ENCODE data around the gene CDIPT. TPM values are rescaled to one million over a fixed set of nuclear protein-coding genes. Genes with fewer than 3 reads are reported as not detected.

The CDIPT gene
- total and polyA plus RNA-seq, 2 of the 13 experiments (the other 11 are each of a cell fraction or from before 2014, with no cell fraction given): 54.9 to 97.5 TPM

DNA sequence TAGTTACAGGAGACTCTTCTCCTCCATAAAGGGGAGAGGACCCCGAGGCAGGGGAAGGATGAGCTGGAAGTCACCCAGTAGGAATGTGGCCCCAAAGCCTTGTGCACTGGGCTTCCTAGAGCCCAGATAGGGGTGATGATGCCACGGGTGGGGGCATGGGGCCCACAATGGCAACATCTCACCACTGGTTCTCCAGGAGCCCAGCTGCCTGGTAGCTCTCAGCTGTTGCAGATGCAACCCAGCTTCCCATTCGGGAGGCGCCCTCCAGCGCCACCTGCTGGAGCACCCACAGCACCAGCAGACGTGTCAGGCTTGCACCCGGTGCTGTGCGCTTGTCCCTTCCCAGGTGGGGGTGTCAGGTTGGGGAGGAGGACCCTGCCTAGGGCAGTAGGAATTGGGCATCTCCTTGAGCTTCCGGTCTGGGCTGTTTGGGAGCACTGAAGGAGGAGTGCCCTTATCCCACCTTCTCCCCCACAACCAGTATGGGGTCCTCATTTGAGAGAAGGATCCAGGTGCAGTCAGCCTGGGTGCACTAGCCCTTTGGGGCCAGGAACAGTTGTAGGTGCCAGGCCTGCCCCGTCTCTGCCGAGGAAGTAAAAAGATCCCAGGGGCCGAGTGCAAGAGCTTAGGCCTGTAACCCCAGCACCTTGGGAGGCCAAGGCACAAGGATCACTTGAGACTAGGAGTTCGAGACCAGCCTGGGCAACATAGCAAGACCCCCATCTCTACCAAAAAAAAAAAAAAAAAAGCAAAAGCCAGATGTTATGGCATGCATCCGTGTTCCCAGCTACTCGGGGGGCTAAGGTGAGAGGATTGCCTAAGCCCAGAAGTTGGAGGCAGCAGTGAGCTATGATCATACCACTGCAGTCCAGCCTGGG lies 14.4 kb downstream of the CDIPT start:
- 50% methylated on average over 11 of the region's 15 CpGs for WGBS (ENCODE audit: low lambda C conversion rate)
- ATAC-seq: peak; percentile 90
- no peak for TF ChIP-seq POLR2AphosphoS5 (IDR thresholded peaks at IDR 0.05; ENCODE audit: low read depth, low read length)
- no peak for TF ChIP-seq CBX2 (IDR thresholded peaks at IDR 0.05; ENCODE audit: low read depth, low read length)
- TF ChIP-seq CBX2 (CRISPR knock-in tag; IDR thresholded peaks at IDR 0.05; ENCODE audit: low read depth): no peak
- TF ChIP-seq PRMT3 (CRISPR knock-in tag; IDR thresholded peaks at IDR 0.05; ENCODE audit: borderline replicate concordance, low read depth): no peak
- no peak for TF ChIP-seq PRDM4 (CRISPR knock-in tag; IDR thresholded peaks at IDR 0.05; ENCODE audit: borderline replicate concordance)
- no peak for TF ChIP-seq FLYWCH1 (CRISPR knock-in tag; IDR thresholded peaks at IDR 0.05)
- 0 out of 2 replicates have a peak, but pooled peaks have one; percentile 47 for TF ChIP-seq ZNF550 (CRISPR knock-in tag; IDR thresholded peaks at IDR 0.05; ENCODE audit: borderline replicate concordance)
- TF ChIP-seq GABPB1 (CRISPR knock-in tag; IDR thresholded peaks at IDR 0.05): peak; percentile 48; the same call in 1 of the 2 replicates
- TF ChIP-seq, protein P1, sequence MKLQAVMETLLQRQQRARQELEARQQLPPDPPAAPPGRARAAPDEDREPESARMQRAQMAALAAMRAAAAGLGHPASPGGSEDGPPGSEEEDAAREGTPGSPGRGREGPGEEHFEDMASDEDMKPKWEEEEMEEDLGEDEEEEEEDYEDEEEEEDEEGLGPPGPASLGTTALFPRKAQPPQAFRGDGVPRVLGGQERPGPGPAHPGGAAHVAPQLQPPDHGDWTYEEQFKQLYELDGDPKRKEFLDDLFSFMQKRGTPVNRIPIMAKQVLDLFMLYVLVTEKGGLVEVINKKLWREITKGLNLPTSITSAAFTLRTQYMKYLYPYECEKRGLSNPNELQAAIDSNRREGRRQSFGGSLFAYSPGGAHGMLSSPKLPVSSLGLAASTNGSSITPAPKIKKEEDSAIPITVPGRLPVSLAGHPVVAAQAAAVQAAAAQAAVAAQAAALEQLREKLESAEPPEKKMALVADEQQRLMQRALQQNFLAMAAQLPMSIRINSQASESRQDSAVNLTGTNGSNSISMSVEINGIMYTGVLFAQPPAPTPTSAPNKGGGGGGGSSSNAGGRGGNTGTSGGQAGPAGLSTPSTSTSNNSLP (IDR thresholded peaks at IDR 0.05; ENCODE audit: low read depth, low read length): no peak
- TF ChIP-seq, protein P2, sequence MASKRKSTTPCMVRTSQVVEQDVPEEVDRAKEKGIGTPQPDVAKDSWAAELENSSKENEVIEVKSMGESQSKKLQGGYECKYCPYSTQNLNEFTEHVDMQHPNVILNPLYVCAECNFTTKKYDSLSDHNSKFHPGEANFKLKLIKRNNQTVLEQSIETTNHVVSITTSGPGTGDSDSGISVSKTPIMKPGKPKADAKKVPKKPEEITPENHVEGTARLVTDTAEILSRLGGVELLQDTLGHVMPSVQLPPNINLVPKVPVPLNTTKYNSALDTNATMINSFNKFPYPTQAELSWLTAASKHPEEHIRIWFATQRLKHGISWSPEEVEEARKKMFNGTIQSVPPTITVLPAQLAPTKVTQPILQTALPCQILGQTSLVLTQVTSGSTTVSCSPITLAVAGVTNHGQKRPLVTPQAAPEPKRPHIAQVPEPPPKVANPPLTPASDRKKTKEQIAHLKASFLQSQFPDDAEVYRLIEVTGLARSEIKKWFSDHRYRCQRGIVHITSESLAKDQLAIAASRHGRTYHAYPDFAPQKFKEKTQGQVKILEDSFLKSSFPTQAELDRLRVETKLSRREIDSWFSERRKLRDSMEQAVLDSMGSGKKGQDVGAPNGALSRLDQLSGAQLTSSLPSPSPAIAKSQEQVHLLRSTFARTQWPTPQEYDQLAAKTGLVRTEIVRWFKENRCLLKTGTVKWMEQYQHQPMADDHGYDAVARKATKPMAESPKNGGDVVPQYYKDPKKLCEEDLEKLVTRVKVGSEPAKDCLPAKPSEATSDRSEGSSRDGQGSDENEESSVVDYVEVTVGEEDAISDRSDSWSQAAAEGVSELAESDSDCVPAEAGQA (IDR thresholded peaks at IDR 0.05; ENCODE audit: low read depth): no peak
- TF ChIP-seq, protein P2 (CRISPR knock-in tag; IDR thresholded peaks at IDR 0.05; ENCODE audit: borderline replicate concordance): no peak

More for the DNA sequence above, 14.4 kb downstream of the CDIPT start:
- Histone ChIP-seq H3K36me3 (replicated peaks in 1 of 2; ENCODE audit: control insufficient read depth in 1 of 2, insufficient read depth in 2 of 2, low read length in 2 of 2) (peaks cover 3% of the 10 kb centered on the region in 2 experiments; a peak in 1 of 5 replicates), H2AFZ (ENCODE audit: low read length) (no peak overlapping the region), H4K20me1 (ENCODE audit: insufficient read depth, low read length) (no peaks in the 10 kb centered on the region), H3K4me2 (ENCODE audit: low read depth, low read length) (no peak overlapping the region), H3K4me3 (replicated peaks in 1 of 3; ENCODE audit: insufficient read depth in 1 of 3, low read depth in 2 of 3, low read length in 3 of 3) (no peak overlapping the region), H3K4me1 (ENCODE audit: insufficient read depth, low read length) (no peaks in the 10 kb centered on the region), H3K79me2 (ENCODE audit: insufficient read depth, low read length) (no peaks in the 10 kb centered on the region), H3K27me3 (ENCODE audit: control insufficient read depth in 1 of 2, insufficient read depth in 2 of 2, low read length in 2 of 2) (no peaks in the 10 kb centered on the region), H3K9me3 (ENCODE audit: low read length) (no peaks in the 10 kb centered on the region), H3K9ac (ENCODE audit: insufficient read depth, low read depth, low read length) (no peak overlapping the region), H3K27ac (ENCODE audit: extremely low read length, insufficient read depth, low read length) (no peak overlapping the region)
- ChIA-PET CTCF (ENCODE audit: low intra/inter-chr PET ratio, low total read pairs) (interaction anchor here (1.1 to 2.1 kb wide), 6 partner anchors 28 to 157 kb away, joined by 3 to 12 read pairs (median 4); partner anchors contain the start of gene MVP), POLR2A (interaction anchor here (0.6 to 5.0 kb wide), 18 partner anchors 8 to 148 kb away, joined by 3 to 37 read pairs (median 6); partner anchors contain the start of genes CDIPT, KCTD13, MAZ and MVP)
- intact Hi-C loops (cut with micrococcal nuclease; ENCODE audit: unreplicated experiment): loop anchor here (1.0 to 2.0 kb wide), 2 partner anchors 32 to 148 kb away; partner anchors contain the start of gene PAGR1
- BruUV-seq (replicated peaks): no TSS peak
- DNase-seq (ENCODE audit: low spot score): peak; percentile 65
- in situ Hi-C loops (cut with HindIII; ENCODE audit: extremely low pct_ligation_motif_present, low pct_unique_long_range_greater_than_20kb): no loop called here
- peak; percentile 58 for FAIRE-seq
